ENCODE data around the gene CCDC57.

CCDC57 gene

GRCh38 chr17:82088838-82089722 lies 123.6 kb downstream of the CCDC57 start:
- no peak for DNase-seq

- no peak for DNase-seq
These were observed 124.4 kb downstream of the CCDC57 start for GRCh38 chr17:82087961-82088837.

GRCh38 chr17:82086941-82087906 lies 125.4 kb downstream of the CCDC57 start:
- no peak for DNase-seq

GRCh38 chr17:82085931-82086764 lies 126.5 kb downstream of the CCDC57 start:
- DNase-seq = no peak

GRCh38 chr17:82085031-82085861 lies 127.4 kb downstream of the CCDC57 start:
- DNase-seq = no peak

GRCh38 chr17:82084373-82085030 lies 128.1 kb downstream of the CCDC57 start:
- DNase-seq = no peak

GRCh38 chr17:82083533-82084359 lies 128.9 kb downstream of the CCDC57 start:
- DNase-seq = no peak

GRCh38 chr17:82083009-82083408 lies 129.6 kb downstream of the CCDC57 start:
- no peak for DNase-seq

GRCh38 chr17:82082456-82082855 lies 130.2 kb downstream of the CCDC57 start:
- DNase-seq = no peak

GRCh38 chr17:82081966-82082365 lies 130.7 kb downstream of the CCDC57 start:
- no peak for DNase-seq

GRCh38 chr17:82081546-82081945 lies 131.1 kb downstream of the CCDC57 start:
- no peak for DNase-seq

GRCh38 chr17:82080789-82081464 lies 131.7 kb downstream of the CCDC57 start:
- DNase-seq = no peak

GRCh38 chr17:82080048-82080788 lies 132.4 kb downstream of the CCDC57 start:
- DNase-seq = no peak

GRCh38 chr17:82079001-82079677 lies 133.5 kb downstream of the CCDC57 start:
- DNase-seq = no peak

GRCh38 chr17:82078433-82078832 lies 134.2 kb downstream of the CCDC57 start:
- DNase-seq = no peak

GRCh38 chr17:82077617-82078358 lies 134.9 kb downstream of the CCDC57 start:
- no peak for DNase-seq
